H9 (cell line): Measurements from ENCODE around the gene AKAP9. TPM values are rescaled to one million over a fixed set of nuclear protein-coding genes. Genes with fewer than 3 reads are reported as not detected.

Source experiments
- DNase-seq: peaks from one replicate; pipeline ENCODE4 v3.0.0-alpha.2; 2017
- H2AFZ ChIP-seq: one replicate; pipeline ENCODE4 v1.6.1; 2013; ENCODE audit warnings: mild to moderate bottlenecking, low read length, control low read depth, moderate library complexity
- H2AK5ac ChIP-seq: 2 replicates; pipeline ENCODE4 v1.6.1; 2013; ENCODE audit warnings: low read length, control low read depth, mixed read lengths; ENCODE audit not compliant: insufficient read length
- H2BK120ac ChIP-seq: one replicate; pipeline ENCODE4 v1.6.1; 2013; ENCODE audit warnings: low read depth, mild to moderate bottlenecking, low read length, control low read depth, inconsistent platforms; ENCODE audit not compliant: poor library complexity, severe bottlenecking
- H2BK12ac ChIP-seq: 2 replicates; pipeline ENCODE4 v1.6.1; 2013; ENCODE audit warnings: low read length, control low read depth, mixed read lengths, low read depth; ENCODE audit not compliant: insufficient read length
- H2BK15ac ChIP-seq: 2 replicates; pipeline ENCODE4 v1.6.1; 2013; ENCODE audit warnings: low read depth, low read length, control low read depth
- H2BK20ac ChIP-seq: one replicate; pipeline ENCODE4 v1.6.1; 2013; ENCODE audit warnings: low read depth, mild to moderate bottlenecking, low read length, control low read depth, inconsistent platforms; ENCODE audit not compliant: poor library complexity, severe bottlenecking
- H2BK5ac ChIP-seq: 2 replicates; pipeline ENCODE4 v1.6.1; 2013; ENCODE audit warnings: low read length, control low read depth, mixed read lengths; ENCODE audit not compliant: insufficient read length
- H3K14ac ChIP-seq: 2 replicates; pipeline ENCODE4 v1.6.1; 2013; ENCODE audit warnings: low read length, control low read depth; ENCODE audit not compliant: insufficient read depth
- H3K18ac ChIP-seq: 2 replicates; pipeline ENCODE4 v1.6.1; 2013; ENCODE audit warnings: low read depth, mild to moderate bottlenecking, mixed read lengths, low read length, control low read depth; ENCODE audit not compliant: insufficient read length
- H3K23ac ChIP-seq: 2 replicates; pipeline ENCODE4 v1.6.1; 2013; ENCODE audit warnings: low read length, control low read depth, mixed read lengths, low read depth; ENCODE audit not compliant: insufficient read length
- H3K23me2 ChIP-seq: 2 replicates; pipeline ENCODE4 v1.6.1; 2013; ENCODE audit warnings: low read depth, mild to moderate bottlenecking, mixed read lengths, low read length, control low read depth; ENCODE audit not compliant: insufficient read length, poor library complexity, severe bottlenecking
- H3K27ac ChIP-seq: 2 replicates; pipeline ENCODE4 v1.5.1; 2013; ENCODE audit warnings: low read length, control low read depth, mixed read lengths, low read depth; ENCODE audit not compliant: insufficient read length
- H3K27me3 ChIP-seq: 2 replicates; pipeline ENCODE4 v1.6.1; 2013; ENCODE audit warnings: low read length, control low read depth, inconsistent platforms; ENCODE audit not compliant: insufficient read depth
- H3K4ac ChIP-seq: 2 replicates; pipeline ENCODE4 v1.6.1; 2013; ENCODE audit warnings: low read depth, mild to moderate bottlenecking, control low read depth, inconsistent platforms, low read length, moderate library complexity
- H3K4me1 ChIP-seq: 2 replicates; pipeline ENCODE4 v1.6.1; 2013; ENCODE audit warnings: low read length, control low read depth, inconsistent platforms; ENCODE audit not compliant: insufficient read depth
- H3K4me2 ChIP-seq: 2 replicates; pipeline ENCODE4 v1.6.1; 2013; ENCODE audit warnings: low read length, control low read depth, mixed read lengths; ENCODE audit not compliant: insufficient read length, insufficient read depth
- H3K56ac ChIP-seq: 2 replicates; pipeline ENCODE4 v1.6.1; 2013; ENCODE audit warnings: low read depth, mild to moderate bottlenecking, mixed read lengths, low read length, control low read depth; ENCODE audit not compliant: insufficient read length
- H3K79me1 ChIP-seq: 2 replicates; pipeline ENCODE4 v1.6.1; 2013; ENCODE audit warnings: low read depth, mild to moderate bottlenecking, moderate library complexity, low read length, control low read depth, inconsistent platforms; ENCODE audit not compliant: insufficient read depth, poor library complexity, severe bottlenecking
- H3K79me2 ChIP-seq: 2 replicates; pipeline ENCODE4 v1.6.1; 2013; ENCODE audit warnings: low read length, control low read depth, inconsistent platforms; ENCODE audit not compliant: insufficient read depth
- H3K9ac ChIP-seq: 2 replicates; pipeline ENCODE4 v1.6.1; 2013; ENCODE audit warnings: low read length, control low read depth, mixed read lengths; ENCODE audit not compliant: insufficient read length; ENCODE audit errors: extremely low read depth
- H3K9me3 ChIP-seq: one replicate; pipeline ENCODE4 v1.6.1; 2013; ENCODE audit warnings: low read depth, low read length, inconsistent platforms; ENCODE audit not compliant: control insufficient read depth
- H3T11ph ChIP-seq: one replicate; pipeline ENCODE4 v1.6.1; 2013; ENCODE audit warnings: mild to moderate bottlenecking, low read length, control low read depth, inconsistent platforms
- H4K20me1 ChIP-seq: one replicate; pipeline ENCODE4 v1.6.1; 2013; ENCODE audit not compliant: control insufficient read depth, insufficient read length, insufficient read depth
- H4K5ac ChIP-seq: 2 replicates; pipeline ENCODE4 v1.6.1; 2013; ENCODE audit warnings: low read depth, mild to moderate bottlenecking, mixed read lengths, low read length, control low read depth; ENCODE audit not compliant: insufficient read length
- H4K8ac ChIP-seq: replicated peaks from 2 replicates; pipeline ENCODE4 v1.6.1; 2013; ENCODE audit warnings: low read length, control low read depth, mixed read lengths, low read depth; ENCODE audit not compliant: insufficient read length
- H4K91ac ChIP-seq: 2 replicates; pipeline ENCODE4 v1.6.1; 2013; ENCODE audit warnings: low read depth, mild to moderate bottlenecking, moderate library complexity, mixed read lengths, low read length, control low read depth; ENCODE audit not compliant: insufficient read length
- H3K27ac Mint-ChIP-seq, 3 experiments: 2 replicates in 2 of 3; 3 replicates in 1 of 3; pipeline ENCODE4 v1.8.0; 2020 to 2021; ENCODE audit warnings: mixed read lengths in 3 of 3, mild to moderate bottlenecking in 1 of 3, moderate library complexity in 1 of 3
- H3K27me3 Mint-ChIP-seq: 2 replicates; pipeline ENCODE4 v1.8.0; 2021; ENCODE audit warnings: low read depth, mild to moderate bottlenecking, moderate library complexity, mixed read lengths
- H3K36me3 Mint-ChIP-seq, 3 experiments: 2 replicates in 2 of 3; 3 replicates in 1 of 3; pipeline ENCODE4 v1.8.0; 2020 to 2021; ENCODE audit warnings: low read depth in 3 of 3, mixed read lengths in 3 of 3; ENCODE audit not compliant: insufficient read depth in 1 of 3
- H3K4me1 Mint-ChIP-seq, 2 experiments: 2 replicates each; pipeline ENCODE4 v1.8.0; 2020; ENCODE audit warnings: mixed read lengths in 2 of 2
- H3K4me3 Mint-ChIP-seq, 2 experiments: 2 replicates in 1 of 2; 3 replicates in 1 of 2; pipeline ENCODE4 v1.8.0; 2020 to 2021; ENCODE audit warnings: mild to moderate bottlenecking in 2 of 2, mixed read lengths in 2 of 2, moderate library complexity in 1 of 2
- H3K9me3 Mint-ChIP-seq, 2 experiments: 2 replicates in 1 of 2; 3 replicates in 1 of 2; pipeline ENCODE4 v1.8.0; 2020; ENCODE audit warnings: mild to moderate bottlenecking in 2 of 2, mixed read lengths in 2 of 2, moderate library complexity in 1 of 2
- WGBS: extraction: QIAGEN DNeasy Blood & Tissue Kit; methylation state at CpG from one replicate; pipeline ENCODE4 v1.1.7; 2013; ENCODE audit warnings: missing lambda C conversion rate, low lambda C conversion rate, mixed read lengths; ENCODE audit not compliant: insufficient read length; ENCODE audit errors: extremely low coverage; 5-methylcytosine and 5-hydroxymethylcytosine counted together
- total RNA-seq: library from RNA; stranded (reverse); gene quantifications from 2 replicates; pipeline ENCODE4 v1.2.1, GENCODE V29; 2021
- TF ChIP-seq, protein P1 (sequence below): fragments of 200-600 bp; sonication (generic); conservative IDR thresholded peaks from 3 replicates; pipeline ENCODE4 v1.8.0; 2021; ENCODE audit warnings: antibody characterized with exemption, mild to moderate bottlenecking

Gene AKAP9
- total RNA-seq, 1 experiment from 2014 or later = 22.4 TPM

GRCh38 chr7:91999631-92000565, 59.2 kb downstream of the AKAP9 start:
- Histone ChIP-seq H3T11ph (no peak overlapping the region), H3K9me3 (no peaks in the 10 kb centered on the region), H4K91ac (no peak overlapping the region), H3K18ac (no peak overlapping the region), H4K20me1 (no peaks in the 10 kb centered on the region), H2BK12ac (no peak overlapping the region), H4K5ac (no peak overlapping the region), H3K9ac (no peak overlapping the region), H2AK5ac (no peak overlapping the region), H3K4me2 (no peak overlapping the region), H2BK15ac (no peak overlapping the region), H3K27me3 (no peaks in the 10 kb centered on the region), H2AFZ (no peak overlapping the region), H2BK5ac (no peak overlapping the region), H3K56ac (no peak overlapping the region), H3K79me1 (no peaks in the 10 kb centered on the region), H3K23me2 (no peaks in the 10 kb centered on the region), H3K4me1 (no peaks in the 10 kb centered on the region), H3K14ac (no peak overlapping the region), H3K4ac (no peak overlapping the region), H3K79me2 (no peaks in the 10 kb centered on the region), H2BK120ac (no peak overlapping the region), H3K27ac (no peak overlapping the region), H2BK20ac (no peak overlapping the region), H4K8ac (no peak overlapping the region), H3K23ac (no peak overlapping the region)
- TF ChIP-seq, protein P1, sequence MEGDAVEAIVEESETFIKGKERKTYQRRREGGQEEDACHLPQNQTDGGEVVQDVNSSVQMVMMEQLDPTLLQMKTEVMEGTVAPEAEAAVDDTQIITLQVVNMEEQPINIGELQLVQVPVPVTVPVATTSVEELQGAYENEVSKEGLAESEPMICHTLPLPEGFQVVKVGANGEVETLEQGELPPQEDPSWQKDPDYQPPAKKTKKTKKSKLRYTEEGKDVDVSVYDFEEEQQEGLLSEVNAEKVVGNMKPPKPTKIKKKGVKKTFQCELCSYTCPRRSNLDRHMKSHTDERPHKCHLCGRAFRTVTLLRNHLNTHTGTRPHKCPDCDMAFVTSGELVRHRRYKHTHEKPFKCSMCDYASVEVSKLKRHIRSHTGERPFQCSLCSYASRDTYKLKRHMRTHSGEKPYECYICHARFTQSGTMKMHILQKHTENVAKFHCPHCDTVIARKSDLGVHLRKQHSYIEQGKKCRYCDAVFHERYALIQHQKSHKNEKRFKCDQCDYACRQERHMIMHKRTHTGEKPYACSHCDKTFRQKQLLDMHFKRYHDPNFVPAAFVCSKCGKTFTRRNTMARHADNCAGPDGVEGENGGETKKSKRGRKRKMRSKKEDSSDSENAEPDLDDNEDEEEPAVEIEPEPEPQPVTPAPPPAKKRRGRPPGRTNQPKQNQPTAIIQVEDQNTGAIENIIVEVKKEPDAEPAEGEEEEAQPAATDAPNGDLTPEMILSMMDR = no peak
- no peaks in the 10 kb centered on the region for H3K4me1 Mint-ChIP-seq
- no peaks in the 10 kb centered on the region for H3K27me3 Mint-ChIP-seq
- WGBS = no CpG with 5 or more reads among the region's 2 CpGs
- no peak for DNase-seq
- H3K9me3 Mint-ChIP-seq = peaks cover 0 to 2% of the 10 kb centered on the region in 2 experiments; a peak in 2 of 5 replicates
- H3K36me3 Mint-ChIP-seq = peaks cover 28 to 44% (median 41%) of the 10 kb centered on the region in 3 experiments
- no peak overlapping the region for H3K4me3 Mint-ChIP-seq
- H3K27ac Mint-ChIP-seq = no peak overlapping the region
